ENCODE results near the gene FOS. TPM values are rescaled to one million over a fixed set of nuclear protein-coding genes. Genes with fewer than 3 reads are reported as not detected.

Gene FOS
- 100 to 1,000 TPM; 232 to 555 TPM for total RNA-seq

DNA sequence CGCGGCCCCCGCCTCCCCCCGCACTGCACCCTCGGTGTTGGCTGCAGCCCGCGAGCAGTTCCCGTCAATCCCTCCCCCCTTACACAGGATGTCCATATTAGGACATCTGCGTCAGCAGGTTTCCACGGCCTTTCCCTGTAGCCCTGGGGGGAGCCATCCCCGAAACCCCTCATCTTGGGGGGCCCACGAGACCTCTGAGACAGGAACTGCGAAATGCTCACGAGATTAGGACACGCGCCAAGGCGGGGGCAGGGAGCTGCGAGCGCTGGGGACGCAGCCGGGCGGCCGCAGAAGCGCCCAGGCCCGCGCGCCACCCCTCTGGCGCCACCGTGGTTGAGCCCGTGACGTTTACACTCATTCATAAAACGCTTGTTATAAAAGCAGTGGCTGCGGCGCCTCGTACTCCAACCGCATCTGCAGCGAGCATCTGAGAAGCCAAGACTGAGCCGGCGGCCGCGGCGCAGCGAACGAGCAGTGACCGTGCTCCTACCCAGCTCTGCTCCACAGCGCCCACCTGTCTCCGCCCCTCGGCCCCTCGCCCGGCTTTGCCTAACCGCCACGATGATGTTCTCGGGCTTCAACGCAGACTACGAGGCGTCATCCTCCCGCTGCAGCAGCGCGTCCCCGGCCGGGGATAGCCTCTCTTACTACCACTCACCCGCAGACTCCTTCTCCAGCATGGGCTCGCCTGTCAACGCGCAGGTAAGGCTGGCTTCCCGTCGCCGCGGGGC lies at the start of gene FOS:
Gene FOS, plus strand, starts transcription at position 407 of the 731 bp plus-strand sequence. Its CDS starts 155 bp downstream, at position 562.
- no peaks in the 10 kb centered on the region for H3K27me3 ChIP-seq
- H3K4me3 ChIP-seq, result peak within 1 kb of the TSS; percentile 89 to 97
- TF ChIP-seq, protein P1, sequence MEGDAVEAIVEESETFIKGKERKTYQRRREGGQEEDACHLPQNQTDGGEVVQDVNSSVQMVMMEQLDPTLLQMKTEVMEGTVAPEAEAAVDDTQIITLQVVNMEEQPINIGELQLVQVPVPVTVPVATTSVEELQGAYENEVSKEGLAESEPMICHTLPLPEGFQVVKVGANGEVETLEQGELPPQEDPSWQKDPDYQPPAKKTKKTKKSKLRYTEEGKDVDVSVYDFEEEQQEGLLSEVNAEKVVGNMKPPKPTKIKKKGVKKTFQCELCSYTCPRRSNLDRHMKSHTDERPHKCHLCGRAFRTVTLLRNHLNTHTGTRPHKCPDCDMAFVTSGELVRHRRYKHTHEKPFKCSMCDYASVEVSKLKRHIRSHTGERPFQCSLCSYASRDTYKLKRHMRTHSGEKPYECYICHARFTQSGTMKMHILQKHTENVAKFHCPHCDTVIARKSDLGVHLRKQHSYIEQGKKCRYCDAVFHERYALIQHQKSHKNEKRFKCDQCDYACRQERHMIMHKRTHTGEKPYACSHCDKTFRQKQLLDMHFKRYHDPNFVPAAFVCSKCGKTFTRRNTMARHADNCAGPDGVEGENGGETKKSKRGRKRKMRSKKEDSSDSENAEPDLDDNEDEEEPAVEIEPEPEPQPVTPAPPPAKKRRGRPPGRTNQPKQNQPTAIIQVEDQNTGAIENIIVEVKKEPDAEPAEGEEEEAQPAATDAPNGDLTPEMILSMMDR (IDR thresholded peaks at IDR 0.05), result no peak
- H3K9me3 ChIP-seq, result no peaks in the 10 kb centered on the region
- peaks cover 2 to 43% of the 10 kb centered on the region in 2 donors for H3K4me1 ChIP-seq
- DNase-seq (ENCODE audit: low spot score), result peak; percentile 99
- peaks cover 40% of the 10 kb centered on the region for H3K36me3 ChIP-seq
- peak within 1 kb of the TSS; percentile 99 to 100 for H3K27ac ChIP-seq

DNA sequence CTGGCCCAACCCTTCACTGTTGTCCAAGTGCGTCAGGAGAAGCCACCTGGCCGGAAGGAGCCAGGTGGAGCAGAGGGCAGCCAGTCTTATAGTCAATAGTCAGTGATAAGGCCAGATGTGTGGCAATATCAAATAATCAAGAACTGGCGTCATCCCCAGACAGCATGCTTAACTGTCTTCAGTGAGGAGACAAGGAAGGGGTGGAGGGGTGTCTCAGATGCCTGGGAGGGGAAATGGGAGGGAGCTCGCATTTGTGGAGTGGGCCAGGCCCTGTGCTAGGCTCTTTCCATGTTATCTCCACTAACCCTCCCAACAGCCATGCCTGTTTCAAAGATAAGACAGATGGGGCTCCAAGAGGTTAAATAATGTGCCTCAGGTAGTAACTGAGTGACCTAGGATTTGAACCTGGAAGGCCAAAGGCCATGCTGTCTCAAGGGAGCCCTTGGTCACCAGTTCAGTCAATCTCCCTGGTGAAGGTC lies 48.9 kb upstream of the FOS start:
- no peak for DNase-seq (ENCODE audit: low spot score)
- Histone ChIP-seq H3K4me3 (no peak overlapping the region), H3K27me3 (no peaks in the 10 kb centered on the region), H3K36me3 (no peaks in the 10 kb centered on the region), H3K27ac (peak overlapping the region in 1 of 2 donors; percentile 5), H3K4me1 (peaks cover 0 to 13% of the 10 kb centered on the region in 2 donors), H3K9me3 (no peaks in the 10 kb centered on the region)
- TF ChIP-seq, protein P1 (IDR thresholded peaks at IDR 0.05), result no peak

DNA sequence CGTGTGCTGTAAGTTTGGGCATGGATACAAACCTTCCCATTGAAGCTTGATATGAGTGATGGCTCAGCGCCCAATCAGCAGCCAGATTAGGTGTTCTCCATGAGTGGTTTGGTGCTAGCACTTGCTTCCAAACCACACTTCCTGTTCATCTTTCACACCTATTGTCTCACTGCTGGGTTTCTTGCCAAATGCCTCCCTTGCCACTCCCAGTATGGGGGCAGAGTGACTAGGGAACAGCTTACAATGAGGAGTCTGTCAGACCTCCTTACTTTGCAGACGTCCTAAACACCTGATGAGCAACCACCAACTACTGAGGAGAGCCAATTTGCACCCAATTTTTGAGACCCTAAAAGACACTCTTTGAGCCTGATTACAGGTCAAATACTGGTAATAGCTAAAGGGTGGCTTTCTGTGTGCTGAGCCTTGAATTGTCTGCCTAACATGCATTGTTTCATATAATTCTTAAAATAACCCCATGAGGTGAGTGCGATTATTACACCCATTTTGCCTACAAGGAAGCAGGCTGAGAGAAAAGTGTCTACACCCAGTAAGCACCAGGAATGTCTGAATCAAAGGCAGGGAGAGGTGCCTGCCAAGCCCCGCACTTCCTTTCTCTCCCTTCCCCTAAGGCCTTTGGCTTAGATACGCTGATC lies 48.4 kb upstream of the FOS start:
- Histone ChIP-seq H3K9me3 (no peaks in the 10 kb centered on the region), H3K27ac (peak overlapping the region in 1 of 2 donors; percentile 5), H3K36me3 (no peaks in the 10 kb centered on the region), H3K4me3 (no peak overlapping the region), H3K4me1 (peaks cover 0 to 13% of the 10 kb centered on the region in 2 donors), H3K27me3 (no peaks in the 10 kb centered on the region)
- TF ChIP-seq, protein P1 (IDR thresholded peaks at IDR 0.05), result no peak
- DNase-seq (ENCODE audit: low spot score), result no peak

DNA sequence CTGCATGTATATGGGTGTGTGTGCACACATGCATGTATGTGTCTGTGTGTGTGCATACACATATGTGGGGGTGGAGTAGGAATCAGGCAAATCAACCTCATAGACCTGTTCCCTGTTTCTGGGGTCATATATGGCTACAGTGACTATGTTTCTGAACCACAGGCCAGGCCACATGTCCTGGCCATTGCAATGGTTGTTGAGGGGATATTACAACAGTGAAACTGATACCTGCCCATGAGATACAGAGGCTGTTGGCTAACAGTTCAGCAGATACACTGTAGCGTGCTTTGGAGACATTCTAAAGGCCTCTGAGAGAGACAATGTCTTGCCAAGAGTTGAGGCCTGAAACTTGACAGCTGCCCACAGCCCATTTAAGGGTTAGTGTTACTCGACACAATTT lies 47.3 kb upstream of the FOS start:
- Histone ChIP-seq H3K27ac (no peak overlapping the region), H3K4me3 (no peak overlapping the region), H3K9me3 (no peaks in the 10 kb centered on the region), H3K36me3 (no peaks in the 10 kb centered on the region), H3K27me3 (no peaks in the 10 kb centered on the region), H3K4me1 (peaks cover 0 to 14% of the 10 kb centered on the region in 2 donors)
- TF ChIP-seq, protein P1 (IDR thresholded peaks at IDR 0.05), result no peak
- DNase-seq (ENCODE audit: low spot score), result no peak

DNA sequence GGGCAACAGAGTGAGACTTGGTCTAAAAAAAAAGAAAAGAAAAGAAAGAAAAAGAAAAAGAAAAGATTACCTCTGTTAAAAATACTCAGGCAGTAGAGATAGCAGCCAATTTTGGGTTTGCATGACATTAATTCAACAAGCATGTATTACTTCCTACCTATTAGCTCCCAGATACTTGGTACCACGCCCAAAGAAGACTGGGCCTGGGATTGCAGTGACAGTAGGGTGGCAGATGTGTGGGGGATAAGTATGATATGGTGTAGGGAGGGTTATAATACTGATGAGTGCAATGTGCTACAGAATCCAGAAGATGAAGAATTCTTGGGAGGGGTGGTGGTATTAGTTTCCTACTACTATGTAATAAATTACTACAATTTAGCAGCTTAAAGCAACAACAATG lies 46.4 kb upstream of the FOS start:
- Histone ChIP-seq H3K27ac (no peak overlapping the region), H3K9me3 (no peaks in the 10 kb centered on the region), H3K4me3 (no peak overlapping the region), H3K36me3 (no peaks in the 10 kb centered on the region), H3K27me3 (no peaks in the 10 kb centered on the region), H3K4me1 (peaks cover 0 to 22% of the 10 kb centered on the region in 2 donors)
- TF ChIP-seq, protein P1 (IDR thresholded peaks at IDR 0.05), result no peak
- no peak for DNase-seq (ENCODE audit: low spot score)
